HEK293 (cell line): ENCODE measurements around the gene PRPF8.

Experiments
- CTCF ChIA-PET: fragments of 350-600 bp; formaldehyde crosslinking; extraction: SDS; loops from one replicate; lab custom pipeline; 2021; ENCODE audit warnings: antibody characterized with exemption; lab: Yijun Ruan, JAX
- POLR2A ChIA-PET: fragments of 300-600 bp; formaldehyde crosslinking; extraction: SDS; loops from one replicate; lab custom pipeline; 2020; ENCODE audit warnings: antibody characterized with exemption, inconsistent platforms; lab: Yijun Ruan, JAX
- H3K27ac ChIP-seq: fragments of 200-500 bp; sonication (Bioruptor generic); 2 replicates; pipeline ENCODE4 v1.5.1; 2014; ENCODE audit warnings: low read depth, low read length, control low read depth, inconsistent platforms; ENCODE audit errors: extremely low read depth
- H3K36me3 ChIP-seq, 2 experiments: fragments of 200-500 bp in 1 of 2; sonication (Bioruptor generic) in 1 of 2; 1 replicate in 1 of 2; 2 replicates in 1 of 2; pipeline ENCODE4 v1.5.1; 2014 to 2017; ENCODE audit warnings: inconsistent platforms in 2 of 2, low read length in 2 of 2; ENCODE audit not compliant: control insufficient read depth in 2 of 2, insufficient read depth in 1 of 2
- H3K4me1 ChIP-seq: fragments of 200-500 bp; sonication (Bioruptor generic); 2 replicates; pipeline ENCODE4 v1.5.1; 2014; ENCODE audit warnings: mild to moderate bottlenecking, low read length, inconsistent platforms; ENCODE audit not compliant: control insufficient read depth, insufficient read depth
- H3K4me3 ChIP-seq: 2 replicates; pipeline ENCODE4 v1.5.1; 2011; ENCODE audit warnings: low read depth, mild to moderate bottlenecking, control low read depth, low read length, moderate library complexity
- H3K9me3 ChIP-seq: fragments of 200-500 bp; sonication (Bioruptor generic); 2 replicates; pipeline ENCODE4 v1.5.1; 2014; ENCODE audit warnings: low read depth, low read length, inconsistent platforms; ENCODE audit not compliant: control insufficient read depth, insufficient read depth
- BCL11A ChIP-seq: fragments of 450-650 bp; formaldehyde crosslinking; IDR thresholded peaks from 2 replicates; pipeline ENCODE4 v1.5.1; 2016; ENCODE audit warnings: low read depth, missing biosample characterization, missing genetic modification characterization
- KLF10 ChIP-seq: fragments of 450-650 bp; IDR thresholded peaks from 2 replicates; pipeline ENCODE4 v1.5.1; 2018; ENCODE audit warnings: missing biosample characterization, mild to moderate bottlenecking, missing genetic modification characterization
- OVOL3 ChIP-seq: fragments of 450-650 bp; formaldehyde crosslinking; IDR thresholded peaks from 2 replicates; pipeline ENCODE4 v1.5.1; 2016; ENCODE audit warnings: missing biosample characterization, missing genetic modification characterization
- SP7 ChIP-seq: fragments of 450-650 bp; formaldehyde crosslinking; IDR thresholded peaks from 2 replicates; pipeline ENCODE4 v1.5.1; 2016; ENCODE audit warnings: missing biosample characterization, missing genetic modification characterization
- YY2 ChIP-seq: fragments of 450-650 bp; formaldehyde crosslinking; IDR thresholded peaks from 2 replicates; pipeline ENCODE4 v1.5.1; 2016; ENCODE audit warnings: missing biosample characterization, missing genetic modification characterization
- ZBTB49 ChIP-seq: fragments of 450-650 bp; formaldehyde crosslinking; IDR thresholded peaks from 2 replicates; pipeline ENCODE4 v1.5.1; 2016; ENCODE audit warnings: missing biosample characterization, missing genetic modification characterization, low read depth
- ZNF138 ChIP-seq: fragments of 450-650 bp; formaldehyde crosslinking; IDR thresholded peaks from 2 replicates; pipeline ENCODE4 v1.5.1; 2016; ENCODE audit warnings: missing biosample characterization, missing genetic modification characterization, borderline replicate concordance
- ZNF221 ChIP-seq: fragments of 450-650 bp; formaldehyde crosslinking; IDR thresholded peaks from 2 replicates; pipeline ENCODE4 v1.5.1; 2017; ENCODE audit warnings: missing biosample characterization, missing genetic modification characterization, borderline replicate concordance
- ZNF280C ChIP-seq: fragments of 450-650 bp; formaldehyde crosslinking; IDR thresholded peaks from 2 replicates; pipeline ENCODE4 v1.5.1; 2016; ENCODE audit warnings: missing biosample characterization, missing genetic modification characterization
- ZNF362 ChIP-seq: fragments of 450-650 bp; formaldehyde crosslinking; IDR thresholded peaks from 2 replicates; pipeline ENCODE4 v1.5.1; 2016; ENCODE audit warnings: missing biosample characterization, missing genetic modification characterization
- ZNF776 ChIP-seq: fragments of 450-650 bp; formaldehyde crosslinking; IDR thresholded peaks from 2 replicates; pipeline ENCODE4 v1.5.0; 2017; ENCODE audit warnings: missing biosample characterization, missing genetic modification characterization, borderline replicate concordance
- ZNF785 ChIP-seq: fragments of 450-650 bp; formaldehyde crosslinking; IDR thresholded peaks from 2 replicates; pipeline ENCODE4 v1.5.1; 2016; ENCODE audit warnings: missing biosample characterization, missing genetic modification characterization
- ZNF791 ChIP-seq: fragments of 450-650 bp; formaldehyde crosslinking; IDR thresholded peaks from 2 replicates; pipeline ENCODE4 v1.5.1; 2016; ENCODE audit warnings: missing biosample characterization, missing genetic modification characterization

Gene PRPF8

GRCh38 chr17:1727258-1727789 is 42.7 kb upstream of the PRPF8 start (continued):
- no peak for TF ChIP-seq ZNF280C (tag by site-specific recombination)

GRCh38 chr17:1726626-1727257 is 42.1 kb upstream of the PRPF8 start:
- Histone ChIP-seq H3K9me3 (no peaks in the 10 kb centered on the region), H3K4me1 (no peaks in the 10 kb centered on the region), H3K27ac (no peak overlapping the region), H3K36me3 (peaks cover 0 to 34% of the 10 kb centered on the region in 2 experiments; a peak in 2 of 3 replicates), H3K4me3 (no peak overlapping the region)
- TF ChIP-seq ZNF785 (tag by site-specific recombination), result no peak
- no peak for TF ChIP-seq ZNF221 (tag by site-specific recombination)
- TF ChIP-seq KLF10 (tag by site-specific recombination), result no peak
- no peak for TF ChIP-seq ZNF138 (tag by site-specific recombination)
- no peak for TF ChIP-seq ZBTB49 (tag by site-specific recombination)
- no peak for TF ChIP-seq OVOL3
- no peak for TF ChIP-seq YY2 (tag by site-specific recombination)
- TF ChIP-seq ZNF280C (tag by site-specific recombination), result no peak
- TF ChIP-seq SP7 (tag by site-specific recombination), result no peak
- no peak for TF ChIP-seq ZNF791 (tag by site-specific recombination)
- no peak for TF ChIP-seq ZNF362 (tag by site-specific recombination)
- TF ChIP-seq ZNF776 (tag by site-specific recombination), result no peak
- TF ChIP-seq BCL11A (tag by site-specific recombination), result no peak
- POLR2A ChIA-PET, result interaction anchor here (0.7 to 2.4 kb wide), 4 partner anchors 10 to 103 kb away, joined by 3 to 8 read pairs (median 4); no protein-coding TSS in a partner anchor
- CTCF ChIA-PET, result interaction anchor here (0.8 to 1.7 kb wide), 3 partner anchors 13 to 78 kb away, joined by 3 to 6 read pairs (median 3); no protein-coding TSS in a partner anchor
